Keratinocyte (primary cell): ENCODE measurements around the gene WDFY1.

Experiments used
- CTCF ChIP-seq, 3 experiments: IDR thresholded peaks in 1 of 3; conservative IDR thresholded peaks in 1 of 3; optimal IDR thresholded peaks in 1 of 3; 2 replicates in 2 of 3; 3 replicates in 1 of 3; pipeline versions ENCODE3 to v1.5.1; 2011; ENCODE audit warnings: low read length in 3 of 3, mild to moderate bottlenecking in 3 of 3, moderate library complexity in 2 of 3, control low read depth in 1 of 3, inconsistent platforms in 1 of 3; ENCODE audit not compliant: insufficient read depth in 2 of 3; ENCODE audit errors: extremely low read depth in 1 of 3
- EZH2 ChIP-seq: IDR thresholded peaks from one replicate; pipeline ENCODE4 v1.6.1; 2012; ENCODE audit warnings: inconsistent platforms, mild to moderate bottlenecking, low read length, moderate library complexity

- TF ChIP-seq CTCF (optimal IDR thresholded peaks at IDR 0.05 in 1 of 3, IDR thresholded peaks at IDR 0.05 in 1 of 3, conservative IDR thresholded peaks at IDR 0.05 in 1 of 3; ENCODE audit: extremely low read depth in 1 of 3, insufficient read depth in 2 of 3, low read length in 3 of 3) (no peak), EZH2 (no peak)
Observed at GRCh38 chr2:223835701-223836532, 109.2 kb downstream of the WDFY1 start.
